ENCODE results near the gene CCM2L. TPM values are rescaled to one million over a fixed set of nuclear protein-coding genes. Genes with fewer than 3 reads are reported as not detected.

Gene CCM2L
- total RNA-seq, 2 donors from 2014 or later = 5.2 to 7.8 TPM

GRCh38 chr20:31987744-31988143 lies 22.5 kb upstream of the CCM2L start:
- no peak for DNase-seq
- H3K36me3 Mint-ChIP-seq (ENCODE audit: low read depth) = no peaks in the 10 kb centered on the region
- Histone ChIP-seq H3K36me3 (ENCODE audit: control insufficient read depth, insufficient read depth, low read length) (no peaks in the 10 kb centered on the region), H3K4me3 (ENCODE audit: low read length) (no peak overlapping the region), H3K9me3 (ENCODE audit: control insufficient read depth, low read length) (no peaks in the 10 kb centered on the region), H3K4me1 (ENCODE audit: control insufficient read depth, insufficient read depth, low read length) (no peaks in the 10 kb centered on the region), H3K27me3 (ENCODE audit: control insufficient read depth, insufficient read depth, low read length, poor library complexity, severe bottlenecking) (peaks cover 15% of the 10 kb centered on the region), H3K27ac (ENCODE audit: low read depth, low read length) (no peak overlapping the region), H3K9ac (ENCODE audit: extremely low read depth, low read length, poor library complexity, severe bottlenecking) (no peak overlapping the region)
- WGBS, 2 experiments (ENCODE audit: insufficient coverage in 1 of 2, insufficient read length in 1 of 2) = 75 to 87% methylated on average over 1 of the region's 1 CpG
- H3K27ac Mint-ChIP-seq = no peak overlapping the region
- H3K9me3 Mint-ChIP-seq = no peaks in the 10 kb centered on the region
- no peaks in the 10 kb centered on the region for H3K4me1 Mint-ChIP-seq
- H3K4me3 Mint-ChIP-seq = no peak overlapping the region
- TF ChIP-seq, protein P1, sequence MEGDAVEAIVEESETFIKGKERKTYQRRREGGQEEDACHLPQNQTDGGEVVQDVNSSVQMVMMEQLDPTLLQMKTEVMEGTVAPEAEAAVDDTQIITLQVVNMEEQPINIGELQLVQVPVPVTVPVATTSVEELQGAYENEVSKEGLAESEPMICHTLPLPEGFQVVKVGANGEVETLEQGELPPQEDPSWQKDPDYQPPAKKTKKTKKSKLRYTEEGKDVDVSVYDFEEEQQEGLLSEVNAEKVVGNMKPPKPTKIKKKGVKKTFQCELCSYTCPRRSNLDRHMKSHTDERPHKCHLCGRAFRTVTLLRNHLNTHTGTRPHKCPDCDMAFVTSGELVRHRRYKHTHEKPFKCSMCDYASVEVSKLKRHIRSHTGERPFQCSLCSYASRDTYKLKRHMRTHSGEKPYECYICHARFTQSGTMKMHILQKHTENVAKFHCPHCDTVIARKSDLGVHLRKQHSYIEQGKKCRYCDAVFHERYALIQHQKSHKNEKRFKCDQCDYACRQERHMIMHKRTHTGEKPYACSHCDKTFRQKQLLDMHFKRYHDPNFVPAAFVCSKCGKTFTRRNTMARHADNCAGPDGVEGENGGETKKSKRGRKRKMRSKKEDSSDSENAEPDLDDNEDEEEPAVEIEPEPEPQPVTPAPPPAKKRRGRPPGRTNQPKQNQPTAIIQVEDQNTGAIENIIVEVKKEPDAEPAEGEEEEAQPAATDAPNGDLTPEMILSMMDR (conservative IDR thresholded peaks at IDR 0.05) = no peak
- H3K27me3 Mint-ChIP-seq (ENCODE audit: insufficient read depth) = peaks cover 30% of the 10 kb centered on the region

DNA sequence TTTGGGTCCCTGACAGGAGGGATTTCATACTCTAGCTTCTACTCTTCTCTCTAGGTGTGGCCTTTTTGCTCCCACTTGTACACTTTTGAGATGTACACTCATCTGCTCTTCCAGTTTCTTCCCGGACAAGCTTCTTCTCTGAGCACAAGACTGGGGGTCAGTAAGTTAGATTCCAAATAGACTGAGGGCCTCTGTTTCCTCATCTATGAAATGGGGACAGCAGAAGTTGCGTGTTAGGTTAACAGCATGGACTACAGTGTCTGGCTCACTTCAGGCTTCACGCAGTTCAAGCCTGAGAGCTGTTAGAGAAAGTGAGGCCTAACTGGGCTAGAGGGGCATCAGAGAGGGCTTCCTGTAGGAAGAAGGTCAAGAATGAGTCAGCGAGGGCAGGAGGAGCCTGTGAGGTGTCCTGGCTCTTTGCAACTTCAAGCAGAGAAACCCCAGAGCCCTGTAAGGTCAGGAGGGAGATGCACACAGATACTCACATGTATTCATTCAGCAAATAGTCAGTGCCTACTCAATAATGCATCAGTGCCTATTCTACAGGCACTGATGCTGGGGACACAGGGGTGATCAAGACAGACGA lies 21.7 kb upstream of the CCM2L start:
- peaks cover 32% of the 10 kb centered on the region for H3K27me3 Mint-ChIP-seq (ENCODE audit: insufficient read depth)
- TF ChIP-seq, protein P1 (conservative IDR thresholded peaks at IDR 0.05) = no peak
- Histone ChIP-seq H3K36me3 (ENCODE audit: control insufficient read depth, insufficient read depth, low read length) (no peaks in the 10 kb centered on the region), H3K9me3 (ENCODE audit: control insufficient read depth, low read length) (no peaks in the 10 kb centered on the region), H3K4me3 (ENCODE audit: low read length) (no peak overlapping the region), H3K27ac (ENCODE audit: low read depth, low read length) (no peak overlapping the region), H3K27me3 (ENCODE audit: control insufficient read depth, insufficient read depth, low read length, poor library complexity, severe bottlenecking) (peaks cover 16% of the 10 kb centered on the region), H3K9ac (ENCODE audit: extremely low read depth, low read length, poor library complexity, severe bottlenecking) (no peak overlapping the region), H3K4me1 (ENCODE audit: control insufficient read depth, insufficient read depth, low read length) (no peaks in the 10 kb centered on the region)
- DNase-seq = no peak
- H3K9me3 Mint-ChIP-seq = no peaks in the 10 kb centered on the region
- WGBS, 2 experiments (ENCODE audit: insufficient coverage in 1 of 2, insufficient read length in 1 of 2) = 92 to 97% methylated on average over 4 to 5 of the region's 5 CpGs
- no peak overlapping the region for H3K27ac Mint-ChIP-seq
- no peaks in the 10 kb centered on the region for H3K36me3 Mint-ChIP-seq (ENCODE audit: low read depth)
- H3K4me1 Mint-ChIP-seq = no peaks in the 10 kb centered on the region
- H3K4me3 Mint-ChIP-seq = no peak overlapping the region

GRCh38 chr20:31989030-31989645 lies 21.1 kb upstream of the CCM2L start:
- H3K9me3 Mint-ChIP-seq = no peaks in the 10 kb centered on the region
- DNase-seq = no peak
- no peak overlapping the region for H3K4me3 ChIP-seq (ENCODE audit: low read length)
- no peak overlapping the region for H3K27ac Mint-ChIP-seq
- H3K36me3 ChIP-seq (ENCODE audit: control insufficient read depth, insufficient read depth, low read length) = no peaks in the 10 kb centered on the region
- no peaks in the 10 kb centered on the region for H3K36me3 Mint-ChIP-seq (ENCODE audit: low read depth)
- H3K27me3 ChIP-seq (ENCODE audit: control insufficient read depth, insufficient read depth, low read length, poor library complexity, severe bottlenecking) = peaks cover 23% of the 10 kb centered on the region
- 89 to 93% methylated on average over 8 of the region's 8 CpGs for WGBS, 2 experiments (ENCODE audit: insufficient coverage in 1 of 2, insufficient read length in 1 of 2)
- no peaks in the 10 kb centered on the region for H3K4me1 ChIP-seq (ENCODE audit: control insufficient read depth, insufficient read depth, low read length)
- no peak overlapping the region for H3K4me3 Mint-ChIP-seq
- H3K9ac ChIP-seq (ENCODE audit: extremely low read depth, low read length, poor library complexity, severe bottlenecking) = no peak overlapping the region
- H3K27me3 Mint-ChIP-seq (ENCODE audit: insufficient read depth) = peaks cover 38% of the 10 kb centered on the region
- TF ChIP-seq, protein P1 (conservative IDR thresholded peaks at IDR 0.05) = no peak
- no peak overlapping the region for H3K27ac ChIP-seq (ENCODE audit: low read depth, low read length)
- H3K9me3 ChIP-seq (ENCODE audit: control insufficient read depth, low read length) = no peaks in the 10 kb centered on the region
- no peaks in the 10 kb centered on the region for H3K4me1 Mint-ChIP-seq
